GM19372 (cell line): ENCODE measurements around the gene MDGA2.

Experiments
- ATAC-seq: cut with Tn5 transposase; IDR thresholded peaks from one replicate; pipeline ENCODE4 v1.9.1; 2021; ENCODE audit warnings: mild to moderate bottlenecking, low read depth, moderate library complexity; ENCODE audit not compliant: unreplicated experiment

MDGA2 gene

DNA sequence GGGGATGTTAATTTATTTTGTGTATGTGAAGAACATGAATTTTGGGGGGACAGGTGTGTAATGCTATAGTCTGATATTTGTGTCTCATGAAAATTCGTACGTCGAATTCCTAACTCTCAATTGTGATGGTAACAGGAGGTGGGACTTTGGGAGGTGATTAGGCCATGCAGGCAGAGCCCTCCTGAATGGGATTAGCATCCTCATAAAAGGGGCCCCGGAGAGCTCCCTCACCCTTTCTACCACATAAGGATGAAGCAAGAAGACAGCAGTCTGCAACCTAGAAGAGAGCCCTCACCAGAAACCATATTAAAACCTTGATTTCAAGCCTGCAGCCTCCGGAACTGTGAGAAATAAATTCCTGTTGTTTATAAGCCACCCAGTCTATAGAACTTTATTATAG, 165.4 kb downstream of the MDGA2 start:
- ATAC-seq = no peak

DNA sequence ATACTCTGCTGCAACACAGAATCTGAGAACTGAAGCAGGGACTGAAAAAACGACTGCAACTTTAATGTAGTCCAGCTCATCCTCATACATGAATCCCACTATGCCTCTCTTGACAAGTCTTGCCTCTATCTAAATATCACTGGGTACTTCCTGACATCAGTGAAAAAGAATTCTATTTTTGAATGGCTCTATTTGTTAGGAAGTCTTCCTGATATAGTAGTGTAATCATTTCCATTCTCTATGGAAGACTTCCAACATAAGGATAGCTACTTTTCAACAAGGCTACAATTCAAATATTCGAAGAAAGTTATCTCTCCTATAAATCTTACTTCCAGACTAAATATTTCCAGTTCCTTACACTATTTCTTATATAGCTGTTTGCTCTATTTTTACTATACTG, 167.5 kb downstream of the MDGA2 start:
- ATAC-seq = no peak

DNA sequence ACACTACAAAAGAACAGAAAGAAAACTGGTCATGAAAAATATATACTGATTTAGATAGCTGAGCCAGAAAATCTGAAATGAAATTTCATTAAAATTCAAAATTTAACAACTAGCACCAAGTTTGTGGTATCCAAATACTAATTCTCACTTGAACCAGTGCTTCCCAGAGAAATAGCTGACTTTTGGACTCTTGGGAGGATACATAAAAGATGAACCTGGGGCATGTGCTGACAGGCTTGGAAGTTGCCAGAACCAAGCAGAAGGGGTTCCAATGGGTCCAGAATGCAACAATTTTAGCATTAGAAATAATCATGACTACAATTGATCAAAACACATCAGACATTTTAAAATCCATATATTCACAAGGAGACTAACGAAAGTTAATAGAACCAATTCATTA, 175.0 kb downstream of the MDGA2 start:
- no peak for ATAC-seq

DNA sequence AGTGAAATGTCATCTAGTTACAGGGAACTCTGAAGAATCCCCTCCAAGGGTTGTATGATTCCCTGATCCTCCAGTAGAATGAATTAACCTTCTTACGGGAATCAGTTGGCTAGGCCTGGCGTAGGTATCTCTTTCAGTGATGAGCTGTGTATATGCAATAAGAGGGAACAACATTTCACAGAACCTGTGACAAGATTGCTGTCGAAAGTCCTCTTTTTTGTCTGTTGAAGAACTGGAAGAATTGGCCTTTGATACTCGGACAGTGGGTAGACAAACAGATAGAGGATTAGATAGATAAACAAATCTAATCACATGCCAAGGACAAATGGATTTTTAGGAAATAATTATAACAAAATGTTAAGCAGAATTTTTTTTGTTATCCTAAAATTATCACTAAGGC, 184.6 kb downstream of the MDGA2 start:
- no peak for ATAC-seq

DNA sequence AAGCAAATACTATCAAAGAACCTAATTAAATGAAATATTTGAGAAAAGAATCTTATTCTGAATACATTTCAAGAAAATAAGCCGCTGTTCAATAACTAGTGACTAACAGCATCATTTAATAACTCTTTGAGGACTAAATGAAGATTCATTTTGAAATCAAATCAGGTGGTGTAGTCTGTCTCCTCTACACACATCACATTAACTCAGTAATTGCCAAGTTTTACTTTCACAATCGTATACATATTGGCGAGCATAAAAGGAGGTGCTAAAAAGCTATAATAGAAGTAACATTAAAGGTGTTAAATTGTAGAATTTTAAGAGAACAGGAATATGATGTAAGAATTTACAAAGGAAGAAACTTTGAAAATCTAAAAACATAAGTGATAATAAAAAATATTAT, 185.1 kb downstream of the MDGA2 start:
- no peak for ATAC-seq

DNA sequence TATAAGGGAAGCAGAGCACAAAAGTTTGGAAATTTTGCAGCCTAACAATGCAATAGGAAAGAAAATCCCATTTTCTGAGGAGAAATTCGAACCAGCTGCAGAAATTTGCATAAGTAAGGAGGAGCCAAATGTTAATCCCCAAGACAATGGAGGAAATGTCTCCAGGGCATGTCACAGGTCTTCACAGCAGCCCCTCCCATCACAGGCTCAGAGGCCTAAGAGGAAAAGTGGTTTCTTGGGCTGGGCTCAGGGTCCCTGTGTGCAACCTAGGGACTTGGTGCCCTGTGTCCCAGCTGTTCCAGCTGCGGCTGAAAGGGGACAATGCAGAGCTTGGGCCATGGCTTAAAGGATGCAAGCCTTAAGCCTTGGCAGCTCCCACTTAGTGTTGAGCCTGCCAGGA, 190.0 kb downstream of the MDGA2 start:
- no peak for ATAC-seq

DNA sequence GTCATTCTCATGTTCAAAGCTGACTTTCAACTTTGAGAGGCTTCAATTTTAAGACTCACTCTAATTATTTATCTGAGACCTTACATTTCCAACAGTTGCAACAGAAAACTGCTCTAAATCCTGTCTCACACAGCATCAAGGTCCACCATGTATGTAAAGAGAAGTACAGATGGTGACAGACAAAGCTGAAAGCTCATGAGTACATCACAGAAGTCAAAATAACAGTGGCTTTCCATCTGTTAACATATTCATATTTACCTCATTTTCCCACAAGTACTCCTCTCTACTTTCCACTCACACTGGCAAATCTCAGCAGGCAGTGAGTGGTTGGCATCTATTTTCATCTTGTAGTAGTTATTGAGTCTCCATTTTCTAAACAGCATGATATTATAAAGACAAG, 192.0 kb downstream of the MDGA2 start:
- no peak for ATAC-seq

DNA sequence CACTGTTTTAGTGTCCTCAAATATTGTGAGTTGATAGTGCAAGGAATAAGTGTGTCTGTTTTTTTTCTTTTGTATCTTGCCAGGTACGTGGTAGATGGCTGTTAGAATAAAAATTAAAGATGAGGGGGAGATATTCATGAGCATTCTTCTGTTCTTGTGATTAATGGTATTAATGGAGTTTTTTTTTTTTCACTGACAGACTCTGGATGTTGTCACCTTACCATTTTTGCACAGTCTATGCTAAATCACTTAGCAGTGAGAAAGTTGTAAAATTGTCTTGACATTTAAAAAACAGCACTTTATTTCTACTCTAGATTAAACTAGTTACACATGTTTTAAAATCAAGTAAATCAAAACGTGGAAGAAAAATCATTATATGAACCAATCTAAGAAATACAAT, 204.3 kb downstream of the MDGA2 start:
- no peak for ATAC-seq

DNA sequence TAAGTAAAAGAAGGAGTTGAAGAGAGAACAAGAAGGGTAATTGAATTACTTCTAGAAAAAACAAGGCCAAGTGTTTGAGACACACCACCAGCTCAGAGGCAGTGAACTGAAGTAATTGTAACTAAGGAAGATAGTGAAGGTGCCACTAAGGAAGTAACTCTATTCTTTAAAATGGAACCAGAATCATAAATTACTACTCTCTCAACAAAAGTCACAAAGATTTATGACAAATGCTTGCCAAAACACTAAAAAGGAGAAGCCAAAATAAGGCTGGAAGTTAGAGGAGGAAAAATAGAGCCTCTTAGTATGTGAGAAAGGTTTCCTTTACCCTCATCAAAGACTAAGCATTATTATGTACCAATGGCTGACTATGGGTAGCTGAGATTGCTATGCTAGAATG, 208.5 kb downstream of the MDGA2 start:
- ATAC-seq = no peak

DNA sequence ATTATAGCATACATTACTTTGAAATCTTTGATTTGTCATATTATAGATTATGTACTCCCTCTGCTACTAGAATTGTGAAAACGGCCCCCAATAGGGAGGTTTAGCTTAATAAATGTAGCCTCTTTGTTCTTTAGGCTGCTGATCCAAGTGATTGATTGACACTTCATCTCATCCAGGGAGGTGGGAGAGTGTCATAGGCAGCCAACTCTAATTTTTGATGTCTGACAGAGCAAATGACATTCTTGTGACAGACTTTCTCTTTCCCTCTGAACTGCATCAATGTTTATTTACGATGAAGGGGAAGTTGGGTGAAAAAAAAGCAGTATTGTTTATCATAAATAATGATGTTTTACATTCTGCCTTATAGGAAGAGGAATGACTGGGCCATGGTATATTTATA, 221.4 kb downstream of the MDGA2 start:
- no peak for ATAC-seq

DNA sequence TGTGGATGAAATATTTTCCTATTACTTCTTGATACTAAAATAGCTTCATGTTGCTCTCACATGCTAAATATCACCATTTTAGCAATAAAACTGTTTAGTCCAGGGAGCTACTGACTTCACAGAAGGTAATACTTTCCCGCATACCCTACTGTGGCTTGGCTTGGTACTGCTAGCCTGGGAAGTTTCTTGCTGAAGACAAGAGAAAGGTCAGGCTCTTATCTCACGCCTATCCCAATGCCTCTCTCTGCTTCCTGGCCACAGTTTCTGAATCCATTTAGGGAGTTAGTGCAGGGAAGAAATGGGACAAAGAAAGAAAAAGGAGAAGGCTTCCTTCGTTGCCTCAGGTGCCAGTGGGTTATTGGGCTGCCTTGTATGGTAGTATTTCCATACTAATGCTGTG, 228.3 kb downstream of the MDGA2 start:
- ATAC-seq = no peak

DNA sequence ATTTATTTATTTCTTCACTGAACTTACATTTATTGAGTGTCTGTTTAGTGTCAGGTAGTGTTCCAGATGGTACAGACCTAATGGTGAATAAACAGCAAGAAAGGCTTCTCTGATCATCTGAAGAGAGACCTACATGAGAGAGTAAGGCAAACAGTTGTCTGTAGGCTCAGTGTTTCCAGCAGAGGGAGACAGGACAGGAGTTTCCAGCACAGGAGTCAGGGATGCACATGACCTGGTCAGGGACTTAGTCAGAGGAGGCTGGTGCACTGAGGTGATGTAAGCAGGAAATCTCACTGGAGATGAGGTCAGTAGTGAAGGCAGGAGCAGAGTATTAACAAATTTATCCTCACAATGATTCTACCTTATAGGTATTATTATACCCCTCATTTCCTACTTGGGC, 233.2 kb downstream of the MDGA2 start:
- no peak for ATAC-seq

DNA sequence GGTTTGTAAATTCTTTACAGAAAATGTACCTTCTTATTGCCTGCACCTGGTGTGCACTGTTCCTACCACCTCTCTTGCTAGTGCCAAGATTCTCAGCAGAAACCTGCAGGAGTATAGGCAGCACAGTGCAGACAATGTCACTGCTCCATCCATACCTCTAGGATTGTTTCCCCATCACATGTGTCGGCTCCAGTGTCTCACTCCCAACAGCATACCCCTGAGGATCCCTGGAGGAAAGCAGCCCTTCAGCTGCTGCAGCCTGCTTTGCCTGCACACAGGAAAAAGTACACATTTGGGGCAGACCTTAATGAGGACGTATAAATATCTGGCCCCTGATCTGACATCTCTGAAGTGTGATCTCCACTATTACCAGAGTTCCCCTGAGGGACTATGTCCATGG, 235.5 kb downstream of the MDGA2 start:
- no peak for ATAC-seq

DNA sequence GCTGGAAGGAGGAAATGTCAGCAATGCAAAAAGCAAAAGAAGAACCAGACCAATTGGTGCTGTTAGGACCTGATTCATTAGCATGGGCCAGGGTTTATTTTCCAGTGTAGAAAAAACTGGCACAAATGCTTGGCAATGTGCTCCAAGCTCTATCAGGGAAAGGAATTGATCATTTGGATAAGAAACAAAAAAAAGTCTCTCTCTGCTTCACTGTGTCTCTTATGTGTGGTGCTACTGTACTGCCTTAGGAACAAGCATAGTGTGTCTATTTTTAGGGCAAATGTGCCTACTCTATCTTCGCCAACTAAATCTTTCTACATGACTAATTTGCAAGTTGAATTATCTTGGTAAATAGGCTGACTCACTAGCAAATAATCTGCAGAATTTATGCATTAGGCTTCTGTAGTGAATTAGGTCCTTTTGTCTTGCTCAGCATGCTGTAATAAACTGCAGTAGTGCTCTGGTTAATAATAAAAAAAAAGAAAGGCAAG, 236.7 kb downstream of the MDGA2 start:
- no peak for ATAC-seq

DNA sequence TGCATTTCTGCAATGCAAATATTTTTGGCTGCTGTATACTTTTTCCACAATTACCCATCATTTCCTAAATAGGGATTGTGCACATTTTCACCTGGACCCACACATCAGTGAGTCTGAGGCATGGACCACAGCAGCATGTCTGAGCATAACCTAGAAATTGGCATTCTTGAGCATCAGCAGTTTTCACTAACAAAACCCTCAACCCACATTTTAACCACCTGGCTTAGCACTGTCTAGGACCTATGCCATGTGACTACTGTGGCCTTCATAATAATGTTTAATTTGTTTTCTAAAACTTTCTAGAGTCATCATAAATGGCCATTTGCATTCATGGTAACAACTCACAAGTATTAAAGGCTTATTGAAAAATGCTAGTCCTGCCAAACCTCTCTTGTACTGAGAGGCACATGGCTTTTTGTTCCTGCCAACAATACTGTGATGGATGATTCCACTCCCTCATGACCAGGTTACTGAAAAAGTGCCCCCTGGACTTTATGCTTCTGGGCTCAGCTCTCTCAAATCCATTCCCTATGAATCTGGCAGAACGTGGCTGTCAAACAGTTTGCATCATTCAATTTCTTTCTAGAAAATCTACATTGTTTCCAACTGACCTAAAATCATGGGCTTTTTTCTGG, 240.0 kb downstream of the MDGA2 start:
- no peak for ATAC-seq

DNA sequence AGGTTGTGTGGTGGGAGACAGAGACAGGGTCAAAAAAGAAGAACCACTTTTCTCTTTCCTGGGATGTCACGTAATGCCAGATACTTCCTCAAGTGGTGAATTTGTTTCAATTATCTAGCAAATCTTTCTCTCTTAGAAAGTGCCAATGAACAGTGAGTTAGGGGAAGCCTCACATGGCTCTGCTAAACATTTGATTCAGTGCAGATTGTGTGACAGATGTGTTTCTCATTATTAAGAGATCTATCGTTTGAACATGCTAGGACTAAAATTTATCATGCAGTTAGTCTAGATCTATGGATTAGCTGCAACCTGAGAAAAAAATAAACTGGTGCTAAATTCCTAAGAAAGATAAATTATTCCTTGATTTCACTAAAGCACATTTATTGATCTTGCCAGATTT, 247.8 kb downstream of the MDGA2 start:
- no peak for ATAC-seq

DNA sequence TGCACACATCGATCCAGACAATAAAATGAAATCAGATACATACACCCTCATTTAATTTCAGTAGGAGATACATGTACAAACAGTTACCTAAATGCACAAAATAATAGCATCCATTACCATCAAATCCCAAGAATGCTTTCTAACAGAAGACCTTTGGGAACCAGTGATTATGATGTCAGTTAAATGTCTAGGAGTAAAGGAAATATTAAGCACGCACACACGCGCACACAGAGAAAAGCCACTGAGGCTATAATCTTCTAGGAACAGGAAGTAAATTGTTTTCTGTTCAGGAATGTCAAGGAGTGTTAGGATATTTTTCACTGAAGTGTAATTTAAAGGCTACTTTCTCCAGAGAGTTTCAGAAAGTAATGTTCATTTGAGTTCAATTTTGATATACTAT, 250.1 kb downstream of the MDGA2 start:
- no peak for ATAC-seq

DNA sequence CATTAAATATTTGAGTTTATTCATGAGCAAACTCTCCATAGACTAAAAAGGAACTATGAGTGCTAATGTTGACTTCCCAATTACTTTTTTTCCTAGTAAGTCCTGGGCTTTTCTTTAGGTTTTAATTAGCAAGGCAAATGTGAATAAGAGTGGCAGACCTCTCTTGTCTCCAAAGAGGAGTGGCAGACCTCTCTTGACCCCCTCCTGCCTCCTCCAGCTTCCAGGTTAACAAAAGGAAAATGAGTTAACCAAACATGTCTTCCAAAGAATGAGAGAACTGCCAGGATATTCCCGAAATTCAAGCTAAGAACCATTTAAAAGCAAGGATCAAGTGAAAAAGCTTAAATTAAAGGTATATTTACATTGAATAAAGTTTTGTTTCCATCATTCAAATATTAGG, 253.2 kb downstream of the MDGA2 start:
- ATAC-seq = no peak

DNA sequence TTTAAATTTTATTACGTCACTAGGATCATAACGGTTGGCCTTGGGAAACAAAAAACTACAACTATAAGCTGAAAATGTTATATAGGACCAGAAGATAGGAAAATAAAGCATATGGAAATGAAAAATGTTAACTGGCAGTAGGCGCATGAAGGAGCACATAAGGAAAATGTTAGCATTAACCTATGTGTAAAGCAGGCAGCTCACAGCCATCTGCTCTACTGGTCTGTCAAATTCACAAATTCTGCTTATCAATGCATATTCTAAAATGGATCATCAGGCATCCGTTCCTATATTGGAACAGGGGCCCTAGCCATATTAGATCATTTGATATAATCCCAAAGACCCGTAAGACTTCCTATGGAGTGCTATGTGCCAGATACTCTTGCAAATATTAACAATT, 263.9 kb downstream of the MDGA2 start:
- ATAC-seq = no peak

DNA sequence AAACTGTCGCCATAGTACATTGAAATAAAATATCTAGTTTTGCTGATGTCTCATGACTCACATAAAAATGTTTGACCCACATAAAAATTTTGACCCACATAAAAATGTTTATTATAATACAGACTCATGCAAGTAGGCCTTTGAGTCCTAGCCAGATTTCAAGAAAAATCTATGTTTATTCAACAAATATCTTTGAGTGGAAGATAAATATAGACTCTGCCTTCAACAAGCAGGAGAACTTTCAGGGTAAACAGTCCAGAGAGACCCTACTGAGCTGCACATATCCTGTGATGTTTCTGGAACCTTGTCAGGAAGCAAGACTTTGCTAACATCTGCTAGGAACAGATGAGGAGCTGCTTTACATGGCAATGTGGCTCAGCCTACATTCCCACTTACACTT, 283.1 kb downstream of the MDGA2 start:
- no peak for ATAC-seq

DNA sequence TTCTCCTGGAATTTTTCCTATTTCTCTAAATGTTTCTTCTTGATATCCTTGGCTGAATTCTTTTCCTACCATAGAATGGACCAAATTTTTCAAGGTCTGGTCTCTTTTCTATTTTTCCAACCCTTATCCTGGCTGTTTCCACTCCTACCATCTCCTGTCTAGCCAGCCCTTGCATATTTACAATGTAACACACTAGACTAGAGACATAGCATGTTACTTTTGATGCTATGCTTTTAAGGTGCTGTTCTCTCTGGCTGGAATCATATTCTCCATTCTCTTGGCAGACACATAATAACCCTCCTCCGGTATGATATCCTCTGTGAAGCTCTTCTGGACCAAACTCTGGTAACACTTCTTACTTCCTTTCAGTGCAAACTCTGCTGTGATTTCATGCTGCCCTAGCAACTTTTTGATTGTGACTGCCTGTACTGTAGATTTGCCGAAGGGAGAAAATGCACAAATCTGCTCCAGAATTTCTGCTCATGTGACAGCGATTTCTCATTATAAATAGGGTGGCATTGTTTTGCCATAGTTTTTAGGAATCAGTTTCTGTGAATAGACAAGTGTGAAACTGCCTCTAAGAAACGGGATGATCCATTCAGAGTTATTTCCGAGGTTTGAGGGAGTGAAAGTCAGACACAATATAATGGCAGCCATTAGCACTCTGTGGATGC, 284.4 kb downstream of the MDGA2 start:
- no peak for ATAC-seq

DNA sequence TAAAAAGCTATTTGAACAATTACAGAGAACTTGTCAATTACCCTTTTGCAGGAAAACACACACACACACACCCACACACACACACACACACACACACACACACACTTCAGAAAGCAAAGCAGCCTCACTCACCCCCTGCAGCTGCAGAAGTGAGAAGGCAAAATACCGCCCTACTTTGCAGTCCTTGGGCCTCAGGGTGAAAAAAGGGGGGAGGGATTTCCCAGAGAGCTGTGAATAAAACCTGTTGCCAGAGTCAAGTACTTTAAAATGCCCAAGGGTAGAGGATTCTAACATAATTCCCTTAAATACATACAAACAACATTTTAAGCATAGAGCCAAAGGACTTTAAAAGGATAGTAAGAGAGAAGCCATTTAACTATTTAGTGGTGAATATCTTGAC, 285.9 kb downstream of the MDGA2 start:
- ATAC-seq = no peak

DNA sequence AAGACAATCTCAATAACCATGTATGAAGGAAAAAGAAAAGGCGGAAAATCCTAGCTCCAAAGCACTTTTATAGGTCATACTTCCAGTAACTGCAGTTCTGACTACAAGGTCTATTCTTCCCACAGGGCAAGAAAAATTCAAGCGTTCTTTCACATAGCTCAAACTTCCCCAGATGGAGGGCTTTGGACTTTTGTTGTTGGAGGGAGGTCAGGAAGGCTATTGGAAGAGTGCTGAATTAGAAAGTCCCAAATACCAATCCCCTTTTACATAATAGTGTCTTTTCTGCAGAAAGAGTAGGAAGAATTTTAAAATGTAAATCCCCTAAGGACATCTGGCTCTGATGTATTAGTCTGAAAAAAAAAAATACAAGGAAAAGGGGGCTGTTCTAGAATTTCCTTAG, 309.4 kb downstream of the MDGA2 start:
- ATAC-seq = no peak
